GM21529 (cell line): ENCODE results near the gene KLF2.
"Not testable (repeated sequence)": the region's sequence is repeated elsewhere in the genome, so short reads cannot be mapped to it uniquely, and the experiment has no call there.

Experiments
- ATAC-seq: cut with Tn5 transposase; IDR thresholded peaks from one replicate; pipeline ENCODE4 v1.9.1; 2021; ENCODE audit not compliant: unreplicated experiment

KLF2 gene

DNA sequence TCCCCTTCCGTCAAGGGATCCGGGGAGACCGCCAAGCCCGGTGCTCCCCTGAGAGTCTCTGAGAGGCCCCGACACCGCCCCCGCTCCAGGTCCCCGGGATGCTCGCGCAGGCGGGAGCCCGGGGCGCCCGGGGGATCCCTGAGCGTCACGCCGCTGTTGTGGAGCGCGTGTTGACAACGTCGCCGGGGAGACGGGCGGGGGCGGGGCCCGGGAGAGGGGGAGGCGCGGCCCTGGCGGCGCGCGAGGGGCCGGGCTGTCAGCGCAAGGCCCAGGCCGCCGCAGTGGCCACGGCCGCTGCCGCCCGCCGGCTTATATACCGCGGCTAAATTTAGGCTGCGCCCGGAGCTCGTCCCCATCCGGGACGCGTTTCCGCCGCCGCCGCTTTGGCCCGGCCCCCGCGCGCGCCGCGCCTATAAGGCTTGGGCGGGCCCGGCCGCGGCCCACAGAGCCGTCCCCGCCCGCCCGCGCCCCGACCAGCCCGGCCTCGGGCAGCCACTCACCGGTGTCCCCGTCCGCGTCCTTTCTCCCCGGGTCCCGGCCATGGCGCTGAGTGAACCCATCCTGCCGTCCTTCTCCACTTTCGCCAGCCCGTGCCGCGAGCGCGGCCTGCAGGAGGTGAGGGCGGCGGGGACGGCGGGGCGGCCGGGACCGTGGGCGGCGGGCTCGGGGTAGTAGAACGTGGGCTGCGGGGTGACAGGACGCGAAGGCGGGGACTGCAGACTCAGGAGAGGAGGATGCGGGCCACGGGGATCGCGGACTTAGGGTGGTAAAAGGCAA is at the start of gene KLF2:
TSS of gene KLF2 (plus strand) at position 443 of the 777 bp plus-strand sequence. CDS start at position 541, 98 bp downstream.
- ATAC-seq: peak; percentile 56

GRCh38 chr19:16280306-16280705 is 44.3 kb upstream of the KLF2 start:
- ATAC-seq: no peak

GRCh38 chr19:16281743-16282142 is 42.9 kb upstream of the KLF2 start:
- no peak for ATAC-seq

- ATAC-seq: no peak
Observed at GRCh38 chr19:16283210-16284061, 41.2 kb upstream of the KLF2 start.

DNA sequence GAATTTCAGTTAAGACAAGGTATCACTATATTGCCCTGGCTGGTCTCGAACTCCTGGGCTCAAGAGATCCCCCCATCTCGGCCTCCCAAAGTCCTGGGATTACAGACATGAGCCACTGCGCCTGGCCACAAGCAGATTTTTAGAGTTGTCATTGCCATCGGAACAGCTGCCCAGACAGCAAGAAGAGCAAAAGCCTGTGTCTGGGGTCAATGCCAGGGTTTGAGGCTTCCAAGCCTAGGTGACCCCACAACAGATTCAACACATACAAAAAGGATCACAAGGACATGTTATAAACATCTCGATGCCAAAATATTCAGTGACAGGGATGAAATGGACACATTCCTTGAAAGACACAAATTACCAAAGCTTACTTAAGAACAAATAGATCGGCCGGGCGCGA is 40.1 kb upstream of the KLF2 start:
- ATAC-seq: no peak

- ATAC-seq: not testable (repeated sequence)
Observed at GRCh38 chr19:16285079-16285478, 39.5 kb upstream of the KLF2 start.

- ATAC-seq: no peak
Observed at GRCh38 chr19:16285769-16286498, 38.7 kb upstream of the KLF2 start.

DNA sequence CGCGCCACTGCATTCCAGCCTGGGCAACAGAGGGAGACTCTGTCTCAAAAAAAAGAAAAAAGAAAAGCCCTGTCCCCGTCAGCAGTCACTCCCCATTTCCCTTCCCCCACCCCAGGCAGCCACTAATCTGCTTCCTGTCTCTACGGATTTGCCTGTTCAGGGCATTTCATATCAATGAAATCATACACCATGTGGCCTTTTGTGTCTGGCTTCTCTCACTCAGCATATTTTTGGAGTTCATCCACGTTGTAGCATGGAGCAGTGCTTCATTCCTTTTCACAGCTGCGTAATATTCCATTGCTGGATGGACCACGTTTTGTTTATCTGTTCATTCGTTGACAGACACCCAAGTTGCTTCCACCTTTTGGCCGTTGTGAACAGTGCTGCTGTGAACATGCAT is 36.1 kb upstream of the KLF2 start:
- ATAC-seq: no peak

DNA sequence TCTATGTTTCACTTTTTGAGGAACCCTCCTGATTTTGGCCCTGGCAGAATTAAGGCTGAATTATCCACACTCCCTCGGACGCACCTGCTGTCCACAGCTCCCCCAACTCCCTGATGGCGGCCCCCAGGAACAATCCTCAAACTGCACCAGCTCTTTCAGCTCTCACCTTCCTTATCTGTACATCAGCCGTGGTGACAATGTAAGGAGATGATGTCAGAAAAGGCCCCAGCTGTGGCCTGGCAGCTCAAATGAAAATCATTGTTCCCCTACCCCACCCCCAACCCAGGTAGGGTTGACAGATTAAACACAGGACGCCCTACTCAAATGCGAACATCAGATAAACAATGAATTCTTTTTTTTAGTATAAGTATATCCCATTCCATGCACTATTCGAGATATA is 35.0 kb upstream of the KLF2 start:
- ATAC-seq: no peak

DNA sequence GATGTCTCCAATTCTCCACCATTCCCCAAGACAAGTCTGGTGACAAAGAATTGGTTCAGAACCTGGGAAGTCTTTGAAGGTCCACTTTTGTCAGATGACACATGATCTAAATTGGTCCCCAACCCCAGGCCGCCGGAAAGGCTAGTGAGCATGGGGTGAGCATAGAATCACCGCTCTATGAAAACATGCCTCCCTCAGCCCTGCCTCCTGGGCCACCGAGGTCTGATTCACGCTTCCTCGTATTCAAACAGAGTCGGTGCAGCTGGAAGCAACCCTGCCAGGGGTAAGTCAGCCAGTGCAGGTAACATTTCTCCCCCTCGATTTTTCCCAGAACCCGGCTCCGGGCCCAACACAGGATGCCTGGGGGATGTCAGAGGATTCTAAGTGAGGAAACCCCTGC is 33.9 kb upstream of the KLF2 start:
- no peak for ATAC-seq

GRCh38 chr19:16293118-16294091 is 31.2 kb upstream of the KLF2 start:
- ATAC-seq: no peak

DNA sequence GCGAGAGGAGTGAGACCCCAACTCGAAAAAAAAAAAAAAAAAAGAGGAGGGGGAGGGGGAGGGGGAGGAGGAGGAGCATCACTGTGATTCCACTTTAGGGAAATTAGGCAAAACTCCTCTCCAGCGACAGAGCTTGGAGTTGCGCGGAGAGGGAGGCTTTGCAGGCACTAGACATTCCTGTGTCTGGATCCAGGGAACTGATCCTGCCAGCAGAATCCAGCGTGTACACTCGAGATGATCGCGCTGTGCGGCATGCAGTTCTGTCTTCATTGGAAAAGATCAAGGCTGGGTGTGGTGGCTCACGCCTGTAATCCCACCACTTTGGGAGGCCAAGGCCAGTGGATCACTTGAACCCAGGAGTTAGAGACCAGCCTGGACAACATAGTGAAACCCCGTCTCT is 29.6 kb upstream of the KLF2 start:
- no peak for ATAC-seq

DNA sequence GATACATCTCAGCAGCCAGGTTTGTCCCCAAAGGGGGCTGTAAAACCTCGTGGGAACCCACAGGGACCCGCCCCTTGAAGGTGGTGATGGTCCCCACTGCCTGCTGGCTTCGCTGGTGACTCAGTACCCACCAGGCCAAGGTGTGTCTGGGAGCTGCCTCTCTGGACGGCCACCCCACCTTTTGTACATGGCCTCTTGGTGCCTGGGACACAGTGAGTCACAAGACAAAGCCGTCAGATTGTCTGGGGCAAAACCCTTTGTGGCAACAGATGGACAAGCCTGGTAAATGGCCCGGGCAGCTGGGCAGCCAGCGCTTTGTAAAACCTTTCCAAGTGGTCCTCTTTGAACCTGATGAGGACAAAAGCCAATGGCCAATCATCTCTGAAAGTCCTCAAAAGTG is 27.9 kb upstream of the KLF2 start:
- ATAC-seq: no peak

DNA sequence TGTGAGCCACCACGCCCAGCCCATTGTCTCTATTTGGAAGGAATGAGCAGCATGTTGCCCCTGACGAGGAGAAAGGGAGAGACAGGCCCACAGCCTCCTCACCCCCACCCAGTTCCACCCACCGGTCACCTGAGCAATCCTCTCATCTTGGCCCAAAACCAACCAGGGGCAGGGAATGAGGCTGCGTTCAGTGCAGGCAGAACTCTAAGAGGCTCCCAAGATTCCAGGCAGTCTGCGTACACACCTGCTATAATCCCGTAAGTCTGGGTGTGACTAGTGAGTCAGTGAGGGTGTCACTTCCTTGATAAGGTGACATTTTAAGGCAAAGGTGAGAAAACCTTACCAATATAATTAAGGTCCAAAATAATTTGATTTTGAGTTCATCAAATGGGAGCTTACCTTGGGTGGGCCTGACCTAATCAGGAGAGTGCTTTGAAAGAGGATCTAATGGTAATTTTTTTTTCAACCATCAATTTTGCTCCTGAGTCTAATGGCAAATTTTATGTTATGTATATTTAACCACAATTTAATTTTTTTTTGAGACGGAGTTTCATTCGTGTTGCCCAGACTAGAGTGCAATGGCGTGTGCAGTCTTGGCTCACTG is 26.9 kb upstream of the KLF2 start:
- ATAC-seq: no peak

DNA sequence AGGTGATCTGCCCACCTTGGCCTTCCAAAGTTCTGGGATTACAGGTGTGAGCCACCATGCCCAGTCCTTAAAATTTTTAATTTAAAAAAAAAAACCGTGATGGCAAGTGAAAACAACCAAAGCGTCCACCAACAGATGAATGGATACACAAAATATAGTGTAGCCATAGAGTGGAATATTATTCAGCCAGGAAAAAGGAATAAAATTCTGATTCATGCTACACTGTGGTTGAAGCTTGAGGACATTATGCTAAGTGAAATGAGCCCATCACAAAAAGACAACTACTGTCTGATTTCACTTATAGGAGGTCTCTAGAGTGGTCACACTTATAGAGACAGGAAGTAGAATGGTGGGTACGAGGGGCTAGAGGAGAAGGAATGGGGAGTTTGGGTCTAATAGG is 26.3 kb upstream of the KLF2 start:
- no peak for ATAC-seq

DNA sequence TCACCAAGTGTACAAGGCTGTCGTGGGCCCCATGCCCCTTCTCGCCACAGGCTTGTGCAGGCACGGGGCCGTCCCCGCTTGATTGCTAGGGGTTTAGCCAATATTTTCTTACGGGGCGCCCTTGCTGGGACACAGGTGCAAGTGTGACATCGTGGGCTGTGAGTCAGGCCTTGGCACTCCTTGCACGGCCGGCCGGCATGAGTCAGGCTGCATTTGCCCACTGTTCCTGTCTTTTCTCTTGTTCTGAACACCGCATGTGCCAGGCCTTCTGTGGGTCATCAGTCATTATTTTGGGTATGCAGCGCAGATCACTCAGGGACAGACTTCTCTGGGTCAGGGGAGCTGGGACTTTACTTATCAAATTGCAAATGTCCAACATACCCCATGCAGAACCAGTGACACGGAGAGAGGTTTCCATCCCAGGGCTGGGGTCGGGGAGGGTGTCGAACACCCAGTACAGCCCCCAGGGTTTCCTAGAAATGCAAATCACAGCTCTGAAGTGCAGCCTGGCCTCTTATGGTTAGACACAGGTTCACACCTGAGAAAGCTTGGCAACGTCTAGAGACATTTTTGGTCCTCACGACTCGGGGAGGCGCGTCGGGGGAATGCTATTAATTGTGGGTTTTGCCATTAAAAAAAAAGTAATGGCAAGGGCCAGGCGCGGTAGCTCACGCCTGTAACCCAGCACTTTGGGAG is 22.5 kb upstream of the KLF2 start:
- ATAC-seq: no peak

- ATAC-seq: no peak
Observed at GRCh38 chr19:16303755-16304154, 20.9 kb upstream of the KLF2 start.

- ATAC-seq: not testable (repeated sequence)
Observed at GRCh38 chr19:16304511-16304910, 20.1 kb upstream of the KLF2 start.

GRCh38 chr19:16305060-16305459 is 19.6 kb upstream of the KLF2 start:
- not testable (repeated sequence) for ATAC-seq
